HG03159 (cell line): Measurements from ENCODE around the gene USP7.
"Not testable (repeated sequence)": the region's sequence is repeated elsewhere in the genome, so short reads cannot be mapped to it uniquely, and the experiment has no call there.

ENCODE experiments used
- ATAC-seq: cut with Tn5 transposase; IDR thresholded peaks from one replicate; pipeline ENCODE4 v1.9.1; 2021; ENCODE audit warnings: mild to moderate bottlenecking, moderate library complexity; ENCODE audit not compliant: unreplicated experiment

Gene USP7

DNA sequence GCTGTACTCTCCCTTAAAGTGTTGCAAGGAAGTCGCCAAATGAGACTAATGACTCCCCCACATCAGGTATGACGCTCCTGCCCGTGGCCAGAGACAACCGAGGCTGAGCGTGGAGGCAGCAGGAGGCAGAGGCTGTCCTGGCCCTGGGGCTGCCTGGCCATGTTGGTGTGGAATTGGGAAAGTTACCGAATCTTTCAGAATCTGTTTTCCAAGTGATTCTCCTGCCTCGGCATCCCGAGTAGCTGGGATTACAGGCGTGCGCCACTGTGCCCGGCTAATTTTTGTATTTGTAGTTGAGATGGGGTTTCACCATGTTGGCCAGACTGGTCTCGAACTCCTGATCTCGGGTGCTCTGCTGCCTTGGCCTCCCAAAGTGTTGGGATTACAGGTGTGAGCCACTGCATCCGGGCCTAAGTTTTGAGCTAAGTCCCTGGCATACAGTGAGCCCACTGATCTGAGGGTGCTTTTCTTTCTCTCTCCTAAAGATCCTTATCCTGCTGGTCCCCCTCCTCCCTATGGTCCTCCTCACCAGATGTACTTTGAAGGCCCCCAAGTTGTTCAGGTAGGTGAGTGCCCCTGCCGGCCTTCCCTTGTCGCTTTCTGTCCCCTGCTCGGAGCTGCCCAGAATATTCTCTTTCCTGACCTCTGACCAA lies 80.9 kb downstream of the USP7 start:
- no peak for ATAC-seq

DNA sequence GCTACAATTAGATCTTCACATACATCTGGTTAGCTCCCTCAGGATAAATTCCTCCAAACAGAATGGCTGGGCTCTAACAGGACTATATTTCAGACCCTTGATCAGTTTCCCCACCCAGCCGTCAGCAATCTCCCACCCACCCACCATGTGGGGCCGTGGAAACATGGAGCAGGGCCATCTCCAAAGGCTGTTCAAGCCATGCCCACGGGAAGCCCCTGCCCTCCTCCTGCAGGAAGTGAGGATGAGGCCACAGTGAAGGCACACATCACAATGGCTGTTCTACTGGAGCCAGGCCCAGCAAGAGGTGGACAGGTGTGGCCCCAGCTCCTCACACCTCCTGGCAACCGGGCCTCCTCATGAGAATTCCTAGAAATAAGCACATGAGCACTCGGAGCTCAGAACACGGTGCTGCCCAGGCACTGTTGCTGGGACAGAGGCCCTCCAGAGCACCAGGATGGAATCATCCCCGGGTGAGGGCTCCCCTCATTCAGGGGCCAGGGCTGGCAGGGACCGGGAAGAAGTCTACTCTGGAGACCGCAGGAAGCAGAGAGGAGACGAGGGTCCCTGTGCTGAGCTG lies 81.6 kb downstream of the USP7 start, which contains the start of gene LITAFD:
Gene LITAFD (plus strand): TSS at position 311 of the 577 bp plus-strand sequence. CDS start 2,005 bp downstream, outside the sequence.
- ATAC-seq: no peak

DNA sequence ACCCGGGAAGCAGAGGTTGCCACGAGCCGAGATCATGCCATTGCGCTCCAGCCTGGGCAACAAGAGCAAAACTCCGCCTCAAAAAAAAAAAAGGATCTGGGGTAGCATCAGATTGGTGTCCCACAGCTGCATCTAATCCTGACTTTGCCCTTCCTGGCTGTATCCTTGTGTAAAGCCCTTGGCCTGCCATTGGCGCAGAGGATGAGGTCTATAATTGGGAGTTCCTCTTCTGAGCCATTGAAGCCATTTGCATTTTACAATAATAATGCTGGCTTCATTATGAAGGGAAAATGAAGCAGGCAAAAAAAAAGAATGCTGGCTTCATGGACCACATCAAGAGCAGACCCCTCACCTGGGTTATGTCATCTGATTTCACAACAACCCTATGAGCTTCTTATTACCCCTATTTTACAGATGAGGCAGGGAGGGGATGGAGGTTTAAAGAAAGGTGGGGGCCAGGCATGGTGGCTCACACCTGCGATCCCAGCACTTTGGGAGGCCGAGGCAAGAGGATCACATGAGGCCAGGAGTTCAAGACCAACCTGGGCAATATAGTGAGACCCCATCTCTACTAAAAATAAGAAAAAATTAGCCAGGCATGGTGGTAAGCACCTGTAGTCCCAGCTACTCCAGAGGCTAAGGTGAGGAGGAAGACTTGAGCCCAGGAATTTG lies 82.7 kb downstream of the USP7 start:
- no peak for ATAC-seq

DNA sequence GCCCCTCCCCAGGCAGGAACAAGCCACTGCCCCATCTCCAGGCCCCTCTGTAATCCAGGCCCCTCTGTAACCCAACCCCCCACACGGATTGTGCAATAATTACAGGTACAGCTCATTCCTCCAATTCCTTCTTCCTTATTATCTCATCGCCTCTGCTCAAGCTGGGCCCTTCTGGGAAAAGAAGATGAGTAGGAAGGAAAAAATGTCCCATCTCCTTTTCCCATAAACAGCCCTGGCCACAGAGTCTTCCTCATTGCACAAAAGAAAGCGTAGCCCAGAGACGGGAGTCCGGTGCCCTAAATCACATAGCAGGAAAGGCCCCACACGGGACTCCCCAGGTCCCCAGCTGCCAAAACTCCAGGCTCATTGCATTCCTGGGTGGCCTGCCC lies 85.2 kb downstream of the USP7 start:
- ATAC-seq: no peak

DNA sequence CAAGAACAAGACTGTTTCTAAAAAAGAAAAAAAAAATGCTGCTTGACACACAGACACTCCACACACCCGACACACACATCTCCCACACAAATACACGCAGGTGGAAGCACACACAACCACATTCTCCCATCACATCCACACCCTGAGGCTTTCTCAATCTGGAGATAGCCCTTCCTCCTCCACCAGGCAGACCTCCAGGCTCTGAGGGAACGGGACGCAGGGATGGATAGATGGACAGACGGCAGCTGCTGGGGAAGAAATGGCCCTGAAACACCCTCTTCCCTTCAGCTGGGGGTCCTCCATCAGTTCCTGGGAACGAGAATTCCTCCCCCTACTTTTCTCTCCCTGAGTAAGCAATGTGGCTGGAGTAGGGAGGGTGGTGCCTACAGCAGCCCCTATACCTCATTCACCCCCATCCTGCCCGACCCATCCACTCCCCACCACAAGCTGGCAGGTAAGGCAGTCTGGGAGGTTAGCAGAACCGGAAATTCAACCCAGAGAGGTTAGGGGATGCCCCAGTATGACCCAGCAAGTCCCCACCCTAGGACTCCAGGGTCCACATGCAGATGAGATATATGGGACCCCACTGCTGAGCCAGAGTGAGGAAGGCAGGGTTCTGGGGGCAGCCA lies 85.7 kb downstream of the USP7 start:
- ATAC-seq: no peak

DNA sequence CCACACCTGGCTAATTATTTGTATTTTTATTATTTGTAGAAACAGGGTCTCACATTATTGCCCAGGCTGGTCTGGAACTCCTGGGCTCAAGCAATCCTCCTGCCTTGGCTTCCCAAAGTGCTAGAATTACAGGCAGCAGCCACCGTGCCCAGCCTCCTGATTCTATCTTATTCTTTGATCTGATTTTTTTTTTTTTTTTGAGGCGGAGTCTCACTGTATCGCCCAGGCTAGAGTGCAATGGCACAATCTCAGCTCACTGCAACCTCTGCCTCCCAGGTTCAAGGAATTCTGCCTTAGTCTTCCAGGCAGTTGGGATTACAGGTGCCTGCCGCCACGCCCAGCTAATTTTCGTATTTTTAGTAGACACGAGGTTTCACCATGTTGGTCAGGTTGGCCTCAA lies 88.4 kb downstream of the USP7 start:
- ATAC-seq: not testable (repeated sequence)

DNA sequence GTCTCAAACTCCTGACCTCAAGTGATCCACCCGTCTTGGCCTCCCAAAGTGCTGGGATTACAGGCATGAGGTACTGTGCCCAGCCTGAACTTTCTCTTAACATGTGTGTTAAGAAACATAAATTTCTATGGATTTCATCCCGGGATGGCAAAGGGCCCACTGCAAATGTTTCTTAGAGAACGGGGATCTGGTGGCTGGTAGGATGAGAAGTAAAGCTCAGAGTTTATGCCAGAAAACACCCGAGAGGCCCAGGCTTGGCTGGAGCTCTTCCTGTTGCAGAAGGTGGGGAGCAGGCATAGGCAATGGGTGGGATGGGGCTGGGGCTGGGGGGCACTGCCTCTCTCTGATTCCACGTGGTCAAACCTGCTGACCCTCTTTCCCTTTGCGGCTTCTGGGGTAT lies 89.3 kb downstream of the USP7 start:
- no peak for ATAC-seq

DNA sequence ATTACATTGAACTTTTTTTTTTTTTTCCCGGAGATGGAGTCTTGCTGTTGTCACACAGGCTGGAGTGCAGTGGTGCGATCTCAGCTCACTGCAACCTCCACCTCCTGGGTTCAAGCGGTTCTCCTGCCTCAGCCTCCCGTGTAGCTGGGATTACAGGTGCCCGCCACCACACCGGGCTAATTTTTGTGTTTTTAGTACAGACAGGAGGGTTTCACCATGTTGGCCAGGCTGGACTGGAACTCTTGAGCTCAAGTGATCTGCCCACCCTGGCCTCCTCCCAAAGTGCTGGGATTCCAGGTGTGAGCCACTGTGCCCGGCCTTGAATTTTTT lies 89.9 kb downstream of the USP7 start:
- not testable (repeated sequence) for ATAC-seq

DNA sequence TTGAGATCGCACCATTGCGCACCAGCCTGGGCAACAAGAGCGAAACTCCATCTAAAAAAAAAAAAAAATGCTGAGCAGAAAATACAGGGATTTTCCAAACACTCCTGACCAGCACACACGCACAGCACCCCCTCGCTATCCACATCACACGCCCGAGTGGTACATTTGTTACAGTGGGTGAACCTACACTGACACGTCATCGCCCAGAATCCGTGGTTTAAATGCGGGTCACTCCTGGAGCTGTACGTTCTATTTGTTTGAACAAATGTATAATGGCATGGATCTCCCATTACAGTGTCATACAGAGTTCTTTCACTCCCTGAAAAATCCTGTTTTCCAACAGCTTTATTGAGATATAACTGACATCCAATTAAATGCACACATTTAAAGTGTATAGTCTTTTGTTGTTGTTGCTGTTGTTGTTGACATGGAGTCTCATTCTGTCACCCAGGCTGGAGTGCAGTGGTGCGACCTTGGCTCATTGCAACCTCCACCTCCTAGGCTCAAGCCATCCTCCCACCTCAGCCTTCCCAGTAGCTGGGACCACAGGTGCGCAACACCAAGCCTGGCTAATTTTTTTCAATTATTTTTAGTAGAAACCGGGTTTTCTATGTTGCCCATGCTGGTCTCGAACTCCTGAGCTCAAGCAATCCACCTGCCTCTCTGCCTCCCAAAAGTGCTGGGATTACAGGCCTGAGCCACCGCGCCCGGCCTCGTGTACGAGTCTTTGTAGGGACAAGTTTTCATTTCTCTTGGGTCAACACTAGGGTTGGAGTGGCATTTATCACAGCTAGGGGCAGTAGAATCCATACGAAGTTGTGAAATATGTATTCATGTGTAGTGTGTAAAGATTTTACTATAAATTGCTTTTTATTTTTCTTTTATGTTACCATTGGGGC lies 90.5 kb downstream of the USP7 start:
- ATAC-seq: no peak

DNA sequence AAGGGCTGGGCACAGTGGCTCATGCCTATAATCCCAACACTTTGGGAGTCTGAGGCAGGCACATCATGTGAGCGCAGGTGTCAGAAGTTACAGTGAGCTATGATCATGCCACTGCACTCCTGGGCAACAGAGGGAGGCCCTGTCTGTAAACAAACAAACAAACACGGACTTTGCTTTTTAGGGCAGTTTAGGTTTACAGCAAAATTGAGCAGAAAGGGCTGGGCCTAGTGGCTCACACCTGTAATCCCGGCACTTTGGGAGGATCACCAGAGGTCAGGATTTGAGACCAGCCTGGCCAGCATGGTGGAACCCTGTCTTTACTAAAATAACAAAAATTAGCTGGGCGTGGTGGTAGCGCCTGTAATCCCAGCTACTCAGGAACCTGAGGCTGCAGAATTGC lies 91.6 kb downstream of the USP7 start:
- no peak for ATAC-seq

DNA sequence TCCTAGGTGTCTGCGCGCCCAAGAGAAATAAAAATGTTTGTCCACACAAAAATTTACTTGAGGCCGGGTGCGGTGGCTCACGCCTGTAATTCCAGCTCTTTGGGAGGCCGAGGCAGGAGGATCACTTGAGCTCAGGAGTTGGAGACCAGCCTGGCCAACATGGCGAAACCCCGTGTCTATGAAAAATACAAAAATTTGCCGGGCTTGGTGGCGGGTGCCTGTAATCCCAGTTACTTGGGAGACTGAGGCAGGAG lies 93.8 kb downstream of the USP7 start:
- not testable (repeated sequence) for ATAC-seq

DNA sequence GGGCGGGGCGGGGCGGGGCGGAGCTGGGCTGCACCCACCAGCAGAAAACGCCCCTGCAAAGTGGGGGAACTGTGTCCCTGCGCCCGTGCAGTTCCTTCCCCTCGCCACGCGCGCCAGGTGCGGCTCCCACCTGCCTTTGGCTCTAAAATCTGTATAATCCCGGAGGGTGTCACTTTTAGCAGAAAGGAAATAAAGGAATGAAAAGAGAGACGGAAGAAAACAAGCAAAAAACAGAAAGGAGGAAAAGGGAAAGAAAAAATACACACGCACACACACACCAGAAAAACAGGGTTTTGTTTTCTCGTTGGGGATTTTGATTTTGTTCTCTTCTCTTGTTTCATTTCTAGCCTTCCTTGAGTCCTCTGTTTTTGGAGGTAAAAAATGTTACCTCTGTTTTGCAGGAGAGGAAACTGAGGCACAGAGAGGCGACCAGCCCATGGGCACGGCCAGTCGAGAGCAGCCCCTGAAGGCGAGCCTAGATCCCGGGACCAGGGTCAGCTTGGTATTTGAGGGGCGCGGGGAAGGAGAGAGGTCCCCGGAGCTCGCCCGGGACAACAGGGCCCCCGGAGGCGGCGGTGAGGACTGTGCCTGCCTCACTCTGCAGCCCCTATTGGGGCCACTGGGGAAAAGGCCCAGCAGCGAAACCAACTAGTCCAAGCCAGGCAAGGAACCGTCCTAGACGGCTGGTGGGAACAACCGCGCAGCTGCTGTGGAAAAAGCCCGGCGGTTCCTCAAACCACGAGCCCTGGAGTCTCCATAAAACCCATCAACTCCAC lies 94.3 kb downstream of the USP7 start:
- no peak for ATAC-seq

DNA sequence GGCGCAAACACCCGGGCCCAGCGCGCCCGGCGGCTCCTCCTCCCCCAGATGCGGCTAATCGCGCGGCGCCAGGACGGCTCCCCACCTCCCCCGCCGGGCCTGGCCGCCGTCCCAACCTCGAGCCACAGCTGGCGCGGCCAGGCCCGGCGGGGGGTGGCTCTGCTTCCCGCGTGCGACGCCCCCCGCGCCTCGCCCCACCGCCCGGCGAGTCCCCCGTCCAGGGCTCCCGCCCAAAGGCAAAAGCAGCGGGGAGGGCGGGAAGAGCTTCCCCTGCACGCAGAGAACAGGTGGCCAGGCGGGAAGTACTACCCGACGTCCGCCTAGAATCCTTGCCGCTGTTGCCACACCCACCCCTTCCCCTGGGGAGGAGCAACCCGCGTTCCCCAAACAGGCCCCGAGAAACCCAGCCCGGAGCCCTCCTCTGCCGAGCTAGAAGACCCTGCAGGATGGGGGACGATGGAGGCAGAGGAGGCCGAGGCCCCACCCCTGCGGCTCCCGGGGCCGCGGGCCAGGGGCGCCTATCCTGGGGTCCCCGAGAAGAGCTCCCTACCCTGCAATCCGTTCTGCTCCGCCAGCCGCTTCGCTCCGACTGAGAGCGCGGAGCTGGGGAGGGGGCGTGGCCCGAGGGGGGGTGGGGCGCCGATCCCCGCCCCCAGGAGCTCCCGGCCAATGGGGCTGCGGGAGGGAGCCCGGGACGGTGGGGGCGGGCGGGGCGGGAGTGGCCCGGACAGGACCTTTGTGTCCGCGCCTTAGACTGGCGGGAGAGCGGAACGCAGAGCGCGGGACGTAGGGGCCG lies 95.1 kb downstream of the USP7 start, which contains the start of gene CARHSP1:
Gene CARHSP1 (minus strand): TSS at position 591 of the 796 bp plus-strand sequence. CDS start 9,678 bp downstream, outside the sequence.
- peak; percentile 59 for ATAC-seq

DNA sequence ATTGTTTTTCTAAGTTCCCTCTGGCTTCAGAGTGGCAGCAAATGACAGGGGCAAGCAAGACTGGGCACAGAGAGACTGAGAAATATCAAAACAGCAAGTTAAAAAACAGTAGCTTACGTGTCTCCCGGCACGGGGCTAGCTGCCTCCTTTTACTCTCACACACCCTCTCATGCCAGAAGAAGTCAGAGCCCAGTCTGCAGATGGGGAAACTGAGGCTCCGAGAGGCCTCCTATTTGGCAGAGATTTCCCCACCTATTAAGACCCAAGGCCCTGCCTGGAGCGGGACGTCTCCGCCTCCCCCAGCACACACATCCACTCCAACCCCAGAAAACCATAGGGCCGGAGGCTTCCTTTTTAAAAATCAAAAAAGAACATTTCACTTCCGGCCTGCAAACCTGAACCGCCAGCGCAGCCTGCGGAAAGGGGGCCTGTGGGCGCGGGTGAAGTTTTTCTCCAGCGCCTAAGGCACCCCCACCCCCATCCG lies 95.7 kb downstream of the USP7 start:
- no peak for ATAC-seq

DNA sequence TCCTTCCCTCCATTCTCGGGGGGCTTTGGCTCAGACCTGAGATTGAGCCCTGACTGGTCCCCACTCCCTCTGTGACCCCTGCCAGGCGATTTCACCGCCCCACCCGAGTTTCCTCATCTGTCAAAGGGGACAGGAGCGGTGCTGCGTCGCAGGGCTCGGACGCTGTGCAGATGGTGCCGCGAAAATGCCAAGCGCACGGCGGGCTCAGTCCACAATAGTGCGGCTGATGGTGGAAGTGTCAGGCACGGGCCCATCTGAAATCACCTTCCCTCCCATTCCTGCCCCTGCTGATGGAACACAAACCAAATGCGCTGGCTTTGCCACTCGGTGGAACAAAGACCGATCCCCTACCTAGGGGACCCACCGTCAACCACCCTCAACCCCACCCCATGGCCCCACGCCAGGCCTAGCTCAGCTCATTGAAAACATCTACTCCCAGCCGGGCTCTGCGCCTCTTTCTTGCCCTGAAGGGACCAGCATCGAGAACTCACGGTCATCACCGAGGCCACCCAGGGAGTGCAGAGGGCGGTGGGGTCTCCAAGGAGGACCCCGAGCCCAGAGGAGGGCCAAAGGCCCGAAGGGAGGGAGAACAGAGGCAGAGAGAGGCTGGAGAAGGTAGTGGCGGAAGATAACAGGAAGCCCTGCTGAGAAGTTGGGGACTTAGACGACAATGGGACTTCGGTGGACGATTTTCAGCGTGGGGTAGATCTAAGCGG lies 96.3 kb downstream of the USP7 start:
- ATAC-seq: no peak

DNA sequence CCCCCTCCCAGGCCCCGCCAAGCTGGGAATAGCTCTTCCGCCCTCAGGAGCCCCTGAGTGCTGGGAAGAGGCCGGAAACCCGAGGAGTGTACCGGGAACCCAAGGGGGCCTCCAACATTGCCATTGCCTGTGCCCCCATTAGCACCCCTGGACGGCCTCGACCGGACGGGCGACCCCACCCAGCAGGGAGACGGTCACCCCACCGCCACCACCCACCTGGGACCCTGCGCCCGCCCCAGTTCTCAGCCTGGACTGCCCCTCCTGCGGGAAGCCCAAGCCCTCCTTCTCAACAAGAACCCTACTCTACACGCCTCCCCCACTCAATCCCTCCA lies 96.9 kb downstream of the USP7 start:
- no peak for ATAC-seq

DNA sequence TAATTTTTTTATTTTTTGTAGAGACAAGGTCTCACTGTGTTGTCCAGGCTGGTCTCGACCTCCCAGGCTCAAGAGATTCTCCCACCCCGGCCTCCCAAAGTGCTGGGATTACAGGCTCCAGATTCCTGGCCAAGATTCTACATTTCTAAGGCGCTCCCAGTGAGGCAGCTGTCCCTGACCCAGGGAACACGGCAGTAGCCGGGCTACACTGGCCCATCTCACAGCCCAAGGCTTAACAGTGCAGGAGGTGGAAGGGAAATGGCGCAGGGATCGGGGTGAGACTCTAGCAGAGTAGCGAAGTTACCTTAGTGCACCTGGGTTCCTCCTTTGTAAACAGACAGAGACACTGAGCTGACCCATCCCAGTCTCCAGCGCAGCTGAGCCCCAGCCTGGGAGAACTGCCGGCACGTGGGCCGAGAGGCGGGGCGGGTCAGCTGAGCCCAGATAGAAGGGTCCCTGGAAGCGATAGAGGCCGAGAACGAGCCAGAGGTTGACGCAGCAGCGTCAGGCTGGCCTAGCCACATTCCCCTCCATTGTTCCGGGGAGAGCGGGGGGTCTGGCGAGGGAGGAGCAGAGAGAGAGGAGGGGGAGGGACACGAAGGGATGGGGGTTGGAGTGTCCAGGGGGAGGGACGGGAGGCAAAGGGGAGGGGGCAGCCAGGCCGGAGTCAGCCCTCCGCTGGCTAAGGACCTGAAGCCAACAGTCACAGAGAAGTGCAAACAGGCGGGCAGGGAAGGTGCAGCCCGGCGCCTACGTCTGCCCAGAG lies 97.4 kb downstream of the USP7 start:
- ATAC-seq: no peak
